HCEC 1CT (cell line): Measurements from ENCODE around the gene LBR.
"Not testable (repeated sequence)": the region's sequence is repeated elsewhere in the genome, so short reads cannot be mapped to it uniquely, and the experiment has no call there.

ENCODE experiments used
- DNase-seq: peaks from one replicate; pipeline ENCODE4 v3.0.0-alpha.2; 2017

The LBR gene

GRCh38 chr1:225427235-225428067 is at the start of gene LBR:
LBR (minus strand) TSS chr1:225428038; CDS start chr1:225424075, 3,963 bp downstream.
- DNase-seq: peak; percentile 18

- DNase-seq: no peak
Observed at GRCh38 chr1:225477296-225477911, 49.6 kb upstream of the LBR start.

- DNase-seq: peak; percentile 7
Observed at GRCh38 chr1:225476538-225476988, 48.7 kb upstream of the LBR start.

- DNase-seq: no peak
Observed at GRCh38 chr1:225476100-225476511, 48.3 kb upstream of the LBR start.

- peak; percentile 52 for DNase-seq
Observed at GRCh38 chr1:225474986-225475820, 47.4 kb upstream of the LBR start.

GRCh38 chr1:225474439-225474985 is 46.7 kb upstream of the LBR start:
- DNase-seq: no peak

- not testable (repeated sequence) for DNase-seq
Observed at GRCh38 chr1:225473676-225474438, 46.0 kb upstream of the LBR start.

- DNase-seq: not testable (repeated sequence)
Observed at GRCh38 chr1:225473266-225473665, 45.4 kb upstream of the LBR start.

- DNase-seq: no peak
Observed at GRCh38 chr1:225471453-225472301, 43.8 kb upstream of the LBR start.

GRCh38 chr1:225471109-225471452 is 43.2 kb upstream of the LBR start:
- DNase-seq: no peak

GRCh38 chr1:225470211-225471108 is 42.6 kb upstream of the LBR start:
- no peak for DNase-seq

- DNase-seq: no peak
Observed at GRCh38 chr1:225469051-225469450, 41.2 kb upstream of the LBR start.

GRCh38 chr1:225468270-225469020 is 40.6 kb upstream of the LBR start:
- DNase-seq: no peak

- no peak for DNase-seq
Observed at GRCh38 chr1:225467193-225468020, 39.6 kb upstream of the LBR start.

GRCh38 chr1:225466848-225467192 is 39.0 kb upstream of the LBR start:
- no peak for DNase-seq

- no peak for DNase-seq
Observed at GRCh38 chr1:225465793-225466517, 38.1 kb upstream of the LBR start.

- DNase-seq: no peak
Observed at GRCh38 chr1:225464851-225465792, 37.3 kb upstream of the LBR start.
